Upper lobe of left lung (tissue), 4 donors: Measurements from ENCODE around the gene PCK2.

ENCODE experiments used
- EP300 ChIP-seq, 4 donors: sonication (generic); formaldehyde crosslinking; IDR thresholded peaks; one replicate each; pipeline ENCODE4 v1.5.1; 2017; ENCODE audit warnings: antibody characterized with exemption in 4 of 4, control low read depth in 2 of 4
- POLR2A ChIP-seq, 4 donors: fragments of 450-650 bp; IDR thresholded peaks; one replicate each; pipeline ENCODE4 v1.5.1; 2016 to 2017; ENCODE audit warnings: antibody characterized with exemption in 4 of 4, mild to moderate bottlenecking in 2 of 4
- TF ChIP-seq, protein P1 (sequence below), 6 experiments: fragments of 450-650 bp in 4 of 6; fragments of 200-600 bp in 2 of 6; sonication (generic) in 2 of 6; IDR thresholded peaks; one replicate each; pipeline ENCODE4 v1.5.1; 2016 to 2019; ENCODE audit warnings: antibody characterized with exemption in 6 of 6

DNA sequence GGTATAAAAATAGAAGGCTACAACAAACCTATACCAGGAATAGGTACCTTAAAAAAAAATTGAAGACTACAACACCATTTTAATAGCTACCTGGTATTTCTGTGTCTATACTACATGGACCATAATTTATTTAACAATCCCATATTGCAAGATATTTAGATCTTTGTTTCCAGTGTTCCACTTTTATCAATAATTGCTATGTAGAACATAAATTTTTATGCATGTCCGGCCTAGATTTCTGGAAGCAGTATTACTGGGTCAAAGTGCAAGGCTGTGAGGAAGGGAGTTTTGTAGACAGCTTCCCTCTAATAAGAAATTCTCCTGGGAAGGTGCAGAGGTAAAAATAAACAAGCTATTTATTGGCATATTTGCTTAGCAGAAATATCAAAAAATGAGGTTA, 16.4 kb downstream of the PCK2 start:
- TF ChIP-seq, protein P1, sequence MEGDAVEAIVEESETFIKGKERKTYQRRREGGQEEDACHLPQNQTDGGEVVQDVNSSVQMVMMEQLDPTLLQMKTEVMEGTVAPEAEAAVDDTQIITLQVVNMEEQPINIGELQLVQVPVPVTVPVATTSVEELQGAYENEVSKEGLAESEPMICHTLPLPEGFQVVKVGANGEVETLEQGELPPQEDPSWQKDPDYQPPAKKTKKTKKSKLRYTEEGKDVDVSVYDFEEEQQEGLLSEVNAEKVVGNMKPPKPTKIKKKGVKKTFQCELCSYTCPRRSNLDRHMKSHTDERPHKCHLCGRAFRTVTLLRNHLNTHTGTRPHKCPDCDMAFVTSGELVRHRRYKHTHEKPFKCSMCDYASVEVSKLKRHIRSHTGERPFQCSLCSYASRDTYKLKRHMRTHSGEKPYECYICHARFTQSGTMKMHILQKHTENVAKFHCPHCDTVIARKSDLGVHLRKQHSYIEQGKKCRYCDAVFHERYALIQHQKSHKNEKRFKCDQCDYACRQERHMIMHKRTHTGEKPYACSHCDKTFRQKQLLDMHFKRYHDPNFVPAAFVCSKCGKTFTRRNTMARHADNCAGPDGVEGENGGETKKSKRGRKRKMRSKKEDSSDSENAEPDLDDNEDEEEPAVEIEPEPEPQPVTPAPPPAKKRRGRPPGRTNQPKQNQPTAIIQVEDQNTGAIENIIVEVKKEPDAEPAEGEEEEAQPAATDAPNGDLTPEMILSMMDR (IDR thresholded peaks at IDR 0.05) = no peak
- TF ChIP-seq POLR2A (IDR thresholded peaks at IDR 0.05) = no peak
- no peak for TF ChIP-seq EP300 (IDR thresholded peaks at IDR 0.05)
